IPS DF 4.7 (cell line): ENCODE measurements around the gene STAG1.
"Not testable (repeated sequence)": the region's sequence is repeated elsewhere in the genome, so short reads cannot be mapped to it uniquely, and the experiment has no call there.

Experiments
- DNase-seq: peaks from one replicate; pipeline ENCODE4 v3.0.0-alpha.2; 2013; ENCODE audit warnings: low spot score; ENCODE audit errors: extremely low read depth

Gene STAG1

DNA sequence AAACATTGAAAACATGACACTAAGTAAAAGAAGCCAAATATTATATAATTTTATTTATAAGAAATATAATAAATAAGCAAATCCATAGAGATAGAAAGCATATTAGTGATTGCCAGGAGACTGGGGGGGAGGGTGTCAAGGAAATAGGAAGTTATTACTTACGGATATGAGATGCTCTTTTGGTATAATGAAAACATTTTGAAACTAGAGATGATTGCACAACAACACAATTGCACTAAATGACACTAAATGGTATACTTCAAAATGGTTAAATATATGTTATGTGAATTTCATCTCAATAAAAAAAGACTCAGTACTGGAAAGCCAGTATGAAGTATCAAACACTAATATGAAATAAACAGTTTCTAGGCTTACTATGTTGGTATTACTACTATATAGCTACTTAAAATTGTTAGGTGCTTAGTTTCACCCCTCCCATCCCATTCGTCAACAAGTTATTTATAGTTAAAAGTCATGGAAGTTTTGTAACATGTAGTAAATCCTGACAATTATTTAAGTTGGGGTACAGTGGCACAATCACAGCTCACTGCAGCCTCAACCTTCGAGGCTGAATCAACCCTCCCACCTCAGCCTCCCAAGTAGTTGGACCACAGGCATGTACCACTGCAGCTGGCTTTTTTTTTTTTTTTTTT is 43.7 kb downstream of the STAG1 start:
- no peak for DNase-seq

DNA sequence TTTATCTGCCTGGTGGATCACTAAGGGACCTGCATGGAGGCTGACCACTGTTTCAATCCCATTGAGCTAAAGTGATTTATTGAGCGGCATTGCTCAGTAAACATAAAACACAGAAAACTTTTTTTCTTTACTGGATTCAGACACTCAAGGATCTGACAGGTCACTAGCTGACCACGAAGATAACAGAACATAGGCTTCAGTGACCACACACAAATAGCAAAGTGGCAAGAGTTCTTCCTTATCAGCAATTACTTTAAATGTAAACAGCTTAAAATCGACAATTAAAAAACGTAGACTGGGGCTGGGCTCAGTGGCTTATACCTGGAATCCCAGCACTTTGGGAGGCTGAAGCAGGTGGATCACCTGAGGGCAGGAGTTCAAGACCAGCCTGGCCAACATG is 48.7 kb downstream of the STAG1 start:
- DNase-seq, result no peak

DNA sequence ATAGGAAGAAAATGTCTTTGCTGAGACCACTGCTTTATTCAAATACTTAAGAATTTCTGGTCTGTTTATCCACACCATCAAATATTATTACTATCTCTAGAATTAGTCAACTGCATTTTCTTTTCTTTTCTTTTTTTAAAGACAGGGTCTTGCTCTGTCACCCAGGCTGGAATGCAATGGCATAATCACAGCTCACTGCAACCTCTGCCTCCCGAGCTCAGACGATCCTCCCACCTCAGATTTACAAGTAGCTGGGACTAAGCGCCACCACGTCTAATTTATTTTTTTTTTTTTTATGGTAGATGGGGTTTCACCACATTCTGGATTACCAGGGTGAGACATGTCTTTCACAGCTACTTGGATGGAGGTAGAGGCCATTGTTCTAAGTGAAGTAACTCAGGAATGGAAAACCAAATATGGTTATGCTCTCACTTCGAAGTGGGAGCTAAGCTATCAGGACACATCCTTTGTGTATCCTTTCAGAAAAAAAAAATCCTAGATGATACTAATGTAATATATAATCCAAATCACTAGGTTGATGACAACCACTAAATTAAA is 52.8 kb downstream of the STAG1 start:
- no peak for DNase-seq

DNA sequence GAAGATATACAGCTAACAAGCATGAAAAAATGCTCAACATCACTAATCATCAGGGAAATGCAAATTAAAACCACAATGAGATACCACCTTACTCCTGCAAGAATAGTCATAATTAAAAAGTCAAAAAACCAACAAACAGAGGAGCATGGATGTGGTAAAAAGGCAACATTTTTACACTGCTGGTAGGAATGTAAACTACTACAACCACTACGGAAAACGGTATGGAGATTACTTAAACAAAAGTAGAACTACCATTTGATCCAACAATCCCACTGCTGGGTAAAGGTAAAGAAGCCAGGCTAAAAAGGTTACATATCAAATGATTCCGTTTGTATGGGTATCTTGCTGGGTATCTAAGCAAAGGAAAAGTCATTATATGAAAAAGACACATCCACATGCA is 53.8 kb downstream of the STAG1 start:
- DNase-seq, result no peak

DNA sequence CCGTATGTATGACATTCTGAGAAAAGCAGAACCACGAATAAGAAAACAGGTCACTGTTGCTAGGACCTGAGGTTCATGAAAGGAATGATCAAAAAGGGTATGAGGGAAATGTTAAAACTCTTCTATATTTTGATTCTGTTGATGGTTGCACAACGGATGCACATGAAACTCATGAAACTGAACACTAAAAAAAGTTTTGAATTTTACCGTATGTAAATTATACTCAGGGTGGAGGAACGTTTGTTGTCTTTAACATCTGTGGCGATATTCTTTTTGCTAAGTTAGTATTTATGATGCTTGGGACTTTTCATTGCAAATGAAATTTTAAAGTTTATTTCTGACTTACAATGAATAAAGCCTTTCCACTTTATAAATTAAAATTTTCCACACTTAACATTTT is 55.4 kb downstream of the STAG1 start:
- no peak for DNase-seq

DNA sequence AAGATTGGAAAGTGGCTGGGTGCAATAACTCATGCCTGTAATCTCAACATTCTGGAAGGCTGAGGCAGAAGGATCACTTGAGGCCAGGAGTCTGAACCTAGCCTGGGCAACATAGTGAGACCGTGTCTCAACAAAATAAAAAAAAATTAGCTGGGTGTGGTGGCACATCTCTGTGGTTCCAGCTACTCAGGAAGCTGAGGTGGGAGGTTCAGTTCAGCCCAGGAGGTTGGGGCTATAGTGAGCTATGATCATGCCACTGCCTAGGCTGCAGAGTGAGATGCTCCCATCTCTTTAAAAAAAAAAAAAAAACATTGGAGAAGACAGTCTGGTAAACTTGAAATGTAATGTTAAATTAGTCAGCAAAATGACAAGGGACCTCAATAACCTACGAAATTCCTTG is 57.9 kb downstream of the STAG1 start:
- DNase-seq, result no peak

DNA sequence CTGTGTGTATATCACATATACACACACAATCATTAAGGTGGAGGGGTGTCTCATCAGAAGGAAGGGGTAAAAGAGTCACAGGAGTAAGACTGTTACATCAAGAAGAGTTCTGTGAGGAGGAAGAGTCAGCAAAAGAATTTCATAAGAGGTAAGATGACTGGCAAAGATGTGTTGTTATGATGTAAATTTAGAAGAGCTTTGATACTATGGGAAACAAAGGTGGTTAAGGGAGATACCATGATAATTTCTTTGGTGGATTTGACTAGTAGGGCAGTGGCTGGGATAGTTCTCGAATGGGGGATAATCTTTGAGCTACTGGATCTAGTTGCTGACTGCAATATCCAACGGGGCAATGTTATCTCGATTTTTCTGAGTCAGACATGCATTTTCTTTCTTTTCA is 61.6 kb downstream of the STAG1 start:
- DNase-seq, result no peak

DNA sequence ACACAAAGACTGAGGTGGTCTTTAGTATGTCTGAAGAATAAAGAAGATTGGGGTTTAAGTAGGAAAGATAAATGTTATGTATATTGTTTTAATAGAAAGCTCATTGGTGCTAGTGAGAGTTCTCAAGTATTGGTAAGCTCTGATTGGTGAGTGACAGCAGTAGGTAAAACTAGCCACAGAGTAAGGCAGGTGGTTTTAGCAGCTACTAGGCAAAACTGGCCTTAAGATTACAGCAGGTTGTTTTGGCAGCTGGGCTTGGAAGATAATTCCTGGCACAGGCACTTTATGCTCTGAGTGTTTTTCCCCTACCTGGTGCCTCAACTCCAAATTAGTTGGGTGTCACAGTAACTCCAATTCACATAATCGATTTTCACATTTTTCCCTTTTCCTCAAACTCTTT is 66.3 kb downstream of the STAG1 start:
- DNase-seq, result no peak

DNA sequence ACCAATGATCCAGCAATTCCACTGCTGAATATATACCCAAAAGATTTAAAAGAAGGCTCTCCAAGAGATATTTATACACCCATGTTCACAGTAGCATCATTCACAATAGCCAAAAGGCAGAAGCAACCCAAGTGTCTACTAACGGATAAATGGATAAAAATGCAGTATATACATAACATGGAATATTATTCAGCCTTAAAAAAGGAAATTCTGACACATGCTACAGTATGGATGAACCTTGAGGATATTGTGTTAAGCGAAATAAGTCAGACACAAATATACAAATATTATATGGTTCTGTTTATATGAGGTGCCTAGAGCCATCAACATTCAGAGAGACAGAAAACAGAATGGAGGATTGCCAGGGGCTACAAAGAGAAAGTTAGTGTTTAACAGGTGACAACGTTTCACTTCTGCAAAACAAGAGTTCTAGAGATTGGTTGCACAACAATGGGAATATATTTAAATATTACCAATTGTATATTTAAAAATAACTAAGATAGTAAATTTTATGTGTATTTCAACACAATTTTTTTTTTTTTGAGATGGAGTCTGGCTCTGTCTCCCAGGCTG is 69.4 kb downstream of the STAG1 start:
- DNase-seq, result no peak

DNA sequence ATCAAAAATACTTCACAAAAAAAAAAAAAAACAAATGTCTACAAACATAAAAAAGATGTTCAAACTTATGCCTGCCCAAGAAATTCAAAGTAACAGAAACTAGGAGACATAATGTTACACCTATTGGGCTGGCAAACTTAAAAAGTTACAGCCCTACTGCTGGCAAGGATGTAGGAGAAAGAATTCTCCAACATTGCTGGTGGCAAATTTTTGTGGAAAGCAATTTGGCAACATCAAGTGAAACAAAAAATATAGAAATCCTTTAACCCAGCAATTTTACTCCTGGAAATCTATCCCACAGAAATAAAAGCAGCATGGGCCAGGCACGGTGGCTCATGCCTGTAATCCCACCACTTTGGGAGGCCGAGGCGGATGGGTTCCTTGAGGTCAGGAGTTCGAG is 73.2 kb downstream of the STAG1 start:
- no peak for DNase-seq

DNA sequence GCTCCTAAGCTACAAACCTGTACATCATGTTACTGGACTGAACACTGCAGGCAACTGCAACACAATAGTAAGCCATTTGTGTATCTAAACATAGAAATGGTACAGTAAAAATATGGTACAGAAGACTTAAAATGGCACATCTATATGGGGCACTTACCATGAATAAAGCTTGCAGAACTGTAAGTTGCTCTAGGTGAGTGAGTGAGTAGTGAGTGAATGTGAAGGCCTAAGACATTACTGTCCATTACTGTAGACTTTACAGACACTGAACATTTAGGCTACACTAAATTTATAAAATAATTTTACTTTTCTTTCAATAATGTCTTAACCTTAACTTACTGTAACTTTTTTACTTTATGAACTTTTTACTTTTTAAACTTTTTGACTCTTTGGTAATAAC is 76.2 kb downstream of the STAG1 start:
- DNase-seq, result no peak

DNA sequence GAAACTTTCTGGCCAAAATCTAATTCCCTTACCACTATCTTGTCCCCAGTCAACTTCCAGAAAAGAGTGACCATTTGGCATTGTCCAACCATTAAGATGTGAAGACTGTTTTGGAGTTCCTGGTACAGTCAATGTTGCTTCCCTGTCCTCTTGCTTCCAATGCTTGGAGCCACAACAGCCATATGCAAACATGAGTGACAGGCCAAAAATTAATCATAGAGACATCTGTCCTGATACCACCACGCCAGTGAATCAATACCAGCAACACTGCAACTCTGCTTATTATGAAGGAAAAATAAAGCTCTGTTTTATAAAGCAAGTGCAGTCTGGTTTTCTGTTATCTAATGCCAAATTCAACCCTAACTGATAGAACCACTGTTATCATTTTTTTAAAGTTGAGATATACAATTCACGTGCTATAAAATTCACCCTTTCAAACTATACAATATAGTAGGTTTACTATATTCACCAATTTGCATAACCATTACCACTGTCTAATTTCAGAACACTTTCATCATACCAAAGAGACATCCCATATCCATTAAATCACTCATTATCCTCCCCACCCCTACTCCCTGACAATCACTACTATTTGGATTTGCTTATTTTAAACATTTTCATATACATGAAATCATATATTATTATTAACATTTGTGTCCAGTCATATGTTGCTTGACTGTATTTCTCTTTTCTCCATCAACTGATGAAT is 76.9 kb downstream of the STAG1 start:
- no peak for DNase-seq

DNA sequence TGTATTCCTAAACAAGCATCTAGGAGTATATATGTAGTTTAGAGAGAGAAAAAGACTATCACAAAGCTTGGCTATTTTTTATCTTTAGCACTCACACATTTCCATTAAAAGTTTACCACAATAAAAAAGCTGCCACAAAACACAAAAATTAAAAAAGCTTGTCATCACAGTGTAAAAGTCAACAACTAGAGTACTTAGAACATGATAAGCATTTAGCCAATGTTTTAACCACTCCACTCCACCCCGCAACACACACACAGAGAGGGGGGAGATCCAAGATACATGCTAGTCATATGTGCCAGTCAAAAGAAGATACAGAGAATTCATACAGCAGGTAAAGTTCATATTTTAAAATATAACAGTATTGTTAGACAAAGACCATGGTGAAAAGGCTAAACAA is 79.7 kb downstream of the STAG1 start:
- no peak for DNase-seq

DNA sequence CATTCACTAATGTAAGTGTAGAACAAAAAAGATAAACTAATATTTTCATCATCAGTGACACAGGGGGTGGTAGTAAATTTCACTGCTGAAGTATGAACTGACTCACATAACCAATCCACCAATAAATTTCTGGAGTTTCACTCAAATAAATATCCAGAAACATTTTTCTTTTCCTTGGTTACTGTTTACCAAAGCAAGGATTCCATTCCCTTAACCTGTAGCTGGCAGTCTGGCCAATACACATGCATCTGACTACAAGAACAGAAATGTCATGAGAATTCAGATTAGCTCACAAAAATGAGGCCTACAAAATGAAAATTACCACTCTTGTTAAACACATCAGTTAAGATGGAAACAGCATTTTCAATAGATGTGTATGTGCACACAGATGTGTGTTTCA is 80.3 kb downstream of the STAG1 start:
- DNase-seq, result no peak

DNA sequence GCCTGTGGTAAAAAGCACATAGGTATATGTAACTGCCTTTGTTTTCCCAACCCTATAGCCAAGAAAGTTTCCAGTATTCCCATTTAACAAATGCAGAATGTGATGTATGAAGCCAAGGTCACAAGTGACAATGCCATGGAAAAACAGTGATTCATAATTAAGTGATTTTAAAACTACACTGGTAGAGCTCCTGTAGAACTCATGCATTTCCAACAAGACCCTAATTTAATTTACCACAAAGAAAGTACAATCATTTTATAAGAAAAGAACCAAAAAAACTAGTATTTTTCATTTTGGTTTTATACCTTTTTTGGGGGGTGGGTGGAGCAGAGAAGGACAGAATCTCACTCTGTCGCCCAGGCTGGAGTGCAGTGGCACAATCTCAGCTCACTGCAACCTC is 82.0 kb downstream of the STAG1 start:
- no peak for DNase-seq

DNA sequence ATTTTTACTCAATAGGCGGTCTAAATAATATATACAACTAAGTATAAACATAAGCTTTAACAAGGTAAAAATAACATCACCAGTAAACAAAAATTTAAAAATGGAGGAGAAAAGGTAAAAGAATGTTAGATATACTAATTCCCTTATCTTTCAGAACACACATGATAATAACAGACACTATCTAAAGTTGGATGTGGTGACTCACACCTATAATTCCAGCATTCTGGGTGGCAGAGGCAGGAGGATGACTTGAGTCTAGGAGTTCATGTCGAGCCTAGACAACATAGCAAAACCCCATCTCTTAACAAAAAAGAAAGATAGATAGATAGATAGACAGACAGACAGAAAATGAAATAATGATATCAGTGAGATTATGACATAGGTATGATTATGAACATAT is 85.1 kb downstream of the STAG1 start:
- no peak for DNase-seq

DNA sequence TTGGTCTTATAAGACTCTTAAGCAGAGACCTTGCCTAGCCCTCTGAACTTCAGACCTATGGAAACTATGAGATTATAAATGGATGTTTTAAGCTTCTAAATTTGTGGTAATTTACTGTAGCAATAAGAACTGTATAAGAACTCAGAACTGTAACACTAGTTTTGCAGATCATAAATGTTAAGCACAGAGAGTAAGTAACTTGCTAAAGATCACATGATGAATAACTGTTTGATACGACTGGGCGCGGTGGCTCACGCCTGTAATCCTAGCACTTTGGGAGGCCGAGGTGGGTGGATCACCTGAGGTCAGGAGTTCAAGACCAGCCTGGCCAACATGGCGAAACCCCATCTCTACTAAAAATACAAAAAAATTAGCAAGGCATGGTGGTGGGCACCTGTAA is 85.9 kb downstream of the STAG1 start:
- DNase-seq, result not testable (repeated sequence)

DNA sequence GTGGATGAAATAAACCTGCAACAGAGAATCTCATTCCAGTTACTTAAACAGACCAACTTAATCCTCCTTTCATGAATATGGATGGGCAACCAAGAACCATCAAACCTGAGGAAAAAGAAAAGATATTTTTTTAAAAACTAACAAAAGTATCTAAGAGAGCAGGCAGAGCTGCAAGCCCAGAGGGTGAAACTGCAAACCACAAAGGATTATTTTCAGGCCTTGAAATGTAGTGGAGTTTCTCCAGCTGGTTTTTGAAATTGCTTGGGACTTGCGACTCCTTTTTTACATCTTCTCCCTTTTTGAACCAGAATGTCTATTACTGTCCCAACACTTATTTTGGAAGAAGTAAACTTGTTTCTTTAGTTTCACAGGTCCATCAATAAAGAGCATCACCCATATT is 87.4 kb downstream of the STAG1 start:
- no peak for DNase-seq

DNA sequence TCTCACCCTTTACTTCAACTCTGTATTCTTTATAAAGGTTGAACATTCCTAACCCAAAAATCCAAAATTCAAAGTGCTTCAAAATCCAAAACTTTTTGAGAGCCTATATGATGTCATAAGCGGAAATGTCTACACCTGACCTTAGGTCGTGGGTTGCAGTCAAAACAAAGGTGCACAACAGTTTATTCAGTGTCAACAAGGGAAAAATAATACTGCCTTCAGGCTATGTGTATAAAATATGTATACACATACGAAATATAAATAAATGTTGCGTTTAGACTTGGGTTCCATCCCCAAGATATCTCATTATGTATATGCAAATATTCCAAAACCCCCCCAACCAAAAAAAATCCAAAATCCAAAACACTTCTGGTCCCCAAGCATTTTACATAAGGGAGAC is 90.9 kb downstream of the STAG1 start:
- no peak for DNase-seq

DNA sequence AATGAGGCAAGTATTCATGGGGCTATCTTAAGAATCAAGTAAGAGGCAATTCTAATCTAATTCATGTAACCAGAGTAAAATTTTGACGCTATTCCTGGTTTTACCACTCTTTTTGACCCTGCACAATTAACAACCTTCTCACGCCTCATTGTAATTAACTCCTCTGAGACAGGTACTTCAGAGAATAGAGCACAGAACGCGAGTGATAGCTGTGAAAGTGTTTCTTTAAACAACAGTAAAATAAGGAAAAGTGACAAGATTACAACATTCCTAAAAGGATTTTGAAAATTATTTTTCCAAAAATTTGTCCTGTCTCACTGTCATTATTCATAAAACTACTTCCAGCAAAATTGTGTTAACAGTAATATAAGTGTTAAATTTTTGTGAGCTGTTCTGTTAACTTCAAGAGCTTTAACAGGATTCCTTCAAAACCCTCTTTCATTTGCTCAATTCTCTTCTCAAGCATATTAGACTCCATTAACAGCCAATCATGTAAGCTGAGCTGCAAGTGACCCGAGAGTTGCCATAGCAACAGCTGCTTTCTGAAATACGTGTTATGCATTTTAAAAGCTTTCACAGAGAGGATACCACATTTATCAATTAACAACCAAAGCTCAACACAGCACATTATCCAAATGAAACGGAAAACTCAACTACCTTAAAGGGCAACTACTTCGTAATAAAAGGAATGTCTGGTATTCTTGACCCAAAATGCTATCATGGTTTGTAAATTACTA is 93.1 kb downstream of the STAG1 start:
- DNase-seq, result no peak

DNA sequence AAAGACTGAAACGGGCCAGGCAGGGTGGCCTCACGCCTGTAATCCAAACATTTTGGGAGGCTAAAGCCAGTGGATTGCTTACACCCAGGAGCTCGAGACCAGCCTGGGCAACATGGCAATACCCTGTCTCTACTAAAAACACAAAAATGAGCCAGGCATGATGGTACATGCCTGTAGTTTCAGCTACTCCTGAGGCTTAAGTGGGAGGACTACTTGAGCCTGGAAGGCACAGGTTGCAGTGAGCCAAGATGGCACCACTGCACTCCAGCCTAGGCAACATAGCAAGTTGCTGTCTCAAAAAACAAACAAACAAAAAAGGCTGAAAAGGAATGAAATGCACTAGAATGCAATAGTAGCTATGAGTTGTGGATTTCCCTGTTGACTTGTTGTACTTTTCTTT is 94.7 kb downstream of the STAG1 start:
- no peak for DNase-seq

DNA sequence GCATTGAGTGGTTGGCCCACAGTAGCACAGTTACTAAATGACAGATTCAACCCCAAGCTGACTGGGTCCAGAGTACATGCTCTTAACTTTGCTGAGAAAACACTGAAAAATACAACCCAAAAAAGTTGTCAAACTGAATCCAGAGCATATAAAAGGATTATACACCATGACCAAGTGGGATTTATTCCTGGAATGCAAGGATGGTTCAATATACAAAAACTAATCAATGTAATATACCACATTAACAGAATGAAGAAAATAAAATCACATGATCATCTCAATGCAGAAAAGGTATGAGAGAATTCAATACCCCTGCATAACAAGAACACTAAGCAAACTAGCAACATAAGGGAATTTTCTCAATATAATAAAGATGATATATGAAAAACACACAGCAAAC is 98.5 kb downstream of the STAG1 start:
- DNase-seq, result no peak
